Inflammatory macrophage treated with lipopolysaccharide for 4 hours (primary cell): ENCODE measurements around the gene PRRG1.
"Not testable (repeated sequence)": the region's sequence is repeated elsewhere in the genome, so short reads cannot be mapped to it uniquely, and the experiment has no call there.

Experiments used
- DNase-seq: peaks from one replicate; pipeline ENCODE4 v3.0.0-alpha.2; 2020

The PRRG1 gene

GRCh38 chrX:37474478-37474877, 125.3 kb downstream of the PRRG1 start:
- no peak for DNase-seq

DNA sequence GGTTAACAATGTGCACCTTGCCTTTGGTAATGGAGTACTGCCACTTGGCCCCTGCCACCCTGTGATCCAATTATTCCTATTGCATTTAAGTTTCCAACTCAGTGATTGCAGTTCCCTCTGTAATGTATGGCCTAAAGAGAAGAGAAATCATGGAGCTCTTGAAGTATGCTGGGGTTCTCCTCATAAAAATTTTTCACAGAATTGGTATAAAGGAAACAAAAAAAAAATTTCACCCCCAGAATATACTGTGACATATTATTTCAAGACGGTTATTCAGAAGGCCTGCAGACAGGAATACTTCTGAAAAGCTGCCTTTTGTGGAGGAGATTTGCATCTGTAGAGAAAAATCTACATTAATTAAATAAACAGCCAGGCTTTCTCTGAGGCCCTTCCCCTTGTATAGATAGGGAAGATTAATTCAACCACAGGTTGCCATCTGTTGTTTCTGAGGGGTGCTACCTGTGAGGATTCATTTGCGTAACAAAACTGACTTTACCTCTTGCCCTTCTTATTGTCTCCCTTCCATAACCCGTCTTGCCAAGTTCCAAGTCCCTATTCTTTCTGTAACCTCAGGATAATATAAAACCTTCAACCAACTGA, 127.5 kb downstream of the PRRG1 start:
- no peak for DNase-seq

DNA sequence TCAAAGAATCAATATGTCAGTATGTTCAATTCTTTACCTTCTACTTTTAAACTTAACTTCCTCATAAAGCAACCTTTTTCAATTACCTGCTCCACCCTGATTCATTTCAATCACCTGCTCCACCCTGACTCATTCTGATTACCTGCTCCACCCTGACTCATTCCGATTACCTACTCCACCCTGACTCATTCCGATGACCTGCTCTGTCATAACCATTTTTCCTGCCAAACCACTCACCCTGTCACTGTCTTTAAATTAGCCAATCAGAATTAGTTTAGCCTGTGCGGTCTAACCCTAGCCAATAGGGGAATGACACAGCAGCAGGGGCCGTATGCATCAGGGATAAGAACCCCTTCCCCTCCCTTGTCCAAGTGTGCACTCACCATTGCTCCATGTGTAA, 135.2 kb downstream of the PRRG1 start:
- not testable (repeated sequence) for DNase-seq

- DNase-seq, result no peak
These were observed 136.3 kb downstream of the PRRG1 start for GRCh38 chrX:37485429-37485828.

- DNase-seq, result no peak
These were observed 138.1 kb downstream of the PRRG1 start for GRCh38 chrX:37487271-37487670.

DNA sequence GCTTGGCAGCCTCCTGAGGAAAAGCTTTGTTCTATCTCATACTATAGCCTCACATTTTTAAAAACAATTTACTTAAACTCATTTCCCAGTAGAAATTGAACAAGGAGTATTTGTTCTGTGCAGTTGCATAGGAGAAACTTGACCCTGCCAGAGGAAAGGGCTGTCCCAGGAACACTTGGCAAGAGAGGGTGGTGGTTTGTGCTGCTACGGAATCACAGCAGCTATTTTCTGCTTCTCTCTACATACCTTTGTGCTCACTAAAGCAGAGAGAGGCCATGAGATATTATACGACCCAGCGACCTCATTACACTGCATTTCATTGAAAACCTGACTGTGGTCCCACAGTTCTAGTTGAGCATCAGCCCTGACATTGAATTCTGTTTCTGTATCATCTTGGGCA, 139.2 kb downstream of the PRRG1 start:
- DNase-seq, result no peak

DNA sequence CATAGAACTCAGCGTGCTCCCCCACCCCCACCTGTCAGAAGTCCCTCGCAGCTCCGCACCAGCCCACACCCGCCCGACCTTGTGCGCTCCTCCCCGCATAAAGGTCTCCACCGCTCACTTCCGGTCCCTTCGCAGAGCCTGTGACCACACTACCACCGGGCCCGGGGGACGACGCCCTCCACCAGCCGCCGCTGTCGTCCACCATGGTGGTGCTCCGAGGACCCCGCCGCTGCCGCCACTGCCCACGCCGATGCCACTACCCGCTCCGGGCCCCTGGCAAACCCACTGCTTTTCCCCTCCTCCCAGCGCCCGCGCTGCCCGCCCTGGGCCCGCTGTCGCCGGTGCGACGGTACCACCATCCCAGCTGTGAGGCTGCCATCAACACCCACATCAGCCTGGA, 142.5 kb downstream of the PRRG1 start:
- no peak for DNase-seq

- not testable (repeated sequence) for DNase-seq
These were observed 146.6 kb downstream of the PRRG1 start for GRCh38 chrX:37495760-37496159.

DNA sequence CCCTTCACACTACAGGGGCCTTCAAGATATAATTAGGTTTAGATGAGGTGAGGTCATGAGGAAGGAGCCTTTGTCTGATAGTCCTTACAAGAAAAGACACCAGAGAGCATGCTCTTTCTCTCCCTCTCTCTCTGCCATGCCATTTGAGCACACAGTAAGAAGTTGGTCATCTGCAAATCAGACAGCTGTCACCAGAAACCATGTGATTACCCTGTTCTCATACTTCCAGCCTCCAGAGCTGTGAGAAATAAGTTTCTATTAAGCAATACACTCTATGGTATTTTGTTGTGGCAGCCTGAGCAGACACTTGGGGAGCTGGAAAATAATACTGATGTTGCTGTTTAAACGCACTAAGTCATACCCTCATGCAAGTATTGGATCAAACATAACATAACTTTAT, 148.0 kb downstream of the PRRG1 start:
- DNase-seq, result peak; percentile 6

- DNase-seq, result not testable (repeated sequence)
These were observed 149.2 kb downstream of the PRRG1 start for GRCh38 chrX:37498323-37498722.

DNA sequence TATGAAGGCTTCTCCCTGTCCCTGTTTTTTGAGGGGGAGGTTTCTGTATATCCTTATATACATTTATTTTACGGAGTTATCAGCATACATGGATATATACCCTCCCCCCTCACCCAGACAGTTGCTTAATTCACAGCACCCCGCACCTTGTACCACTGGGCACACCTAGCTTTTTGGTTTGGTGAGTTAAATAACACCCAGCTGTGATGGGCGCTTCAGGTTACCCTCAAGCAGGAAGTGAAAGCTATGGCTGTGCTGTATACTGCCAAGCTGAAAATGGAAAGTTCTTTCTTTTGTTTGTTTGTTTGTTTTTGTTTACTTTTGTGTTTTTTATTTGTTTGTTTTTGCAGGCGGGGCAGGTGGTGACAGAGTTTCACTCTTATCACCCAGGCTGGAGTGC, 150.5 kb downstream of the PRRG1 start:
- DNase-seq, result not testable (repeated sequence)

DNA sequence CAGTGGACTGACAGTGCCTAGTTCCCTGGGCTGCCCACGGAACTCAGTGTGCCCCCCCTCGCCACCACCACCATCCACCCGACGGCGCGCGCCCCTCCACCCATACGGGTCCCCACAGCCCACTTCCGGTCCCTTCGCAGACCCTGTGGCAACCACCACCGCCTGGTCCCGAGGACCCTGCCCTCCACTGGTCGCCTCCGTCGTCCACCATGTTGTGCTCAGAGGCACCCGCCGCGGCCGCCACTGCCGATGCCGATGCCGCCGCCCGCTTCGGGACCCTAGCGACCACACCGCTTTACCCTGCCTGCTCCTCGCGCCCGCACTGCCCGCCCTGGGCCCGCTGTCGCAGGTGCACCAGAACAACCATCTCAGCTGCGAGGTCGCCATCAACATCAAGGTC, 155.8 kb downstream of the PRRG1 start:
- DNase-seq, result no peak
